Measurements from ENCODE around the gene ZNF407.

The ZNF407 gene

DNA sequence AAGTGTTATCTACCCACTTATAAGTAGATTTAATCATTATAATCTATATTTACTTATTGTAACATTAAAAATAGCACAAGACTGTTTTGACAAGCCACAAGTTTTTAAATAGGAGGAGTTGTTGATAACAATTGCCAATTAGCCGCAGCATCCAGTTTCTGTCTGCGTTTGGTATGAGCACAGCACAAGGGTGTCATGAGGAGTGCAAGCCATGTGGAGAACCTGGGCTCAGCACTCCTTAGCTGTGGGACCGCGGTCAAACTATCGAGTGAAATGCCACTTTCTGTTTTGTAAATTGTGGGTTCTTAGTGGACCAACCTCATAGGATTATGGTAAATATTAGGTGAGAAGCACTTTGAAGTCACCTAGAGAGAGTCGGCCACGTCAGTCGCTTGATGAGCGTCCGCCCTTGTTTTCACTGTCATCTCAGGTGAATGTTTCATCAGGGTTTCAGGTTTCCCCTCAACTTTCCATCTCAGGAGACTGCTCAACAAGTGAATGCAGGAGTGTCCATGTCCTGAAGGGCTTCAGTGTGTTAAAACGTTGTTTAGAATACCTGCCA is 294.5 kb downstream of the ZNF407 start:
- no peak for DNase-seq (ENCODE audit: low spot score)

GRCh38 chr18:74895686-74896085 is 298.0 kb downstream of the ZNF407 start:
- DNase-seq (ENCODE audit: low spot score), result no peak

DNA sequence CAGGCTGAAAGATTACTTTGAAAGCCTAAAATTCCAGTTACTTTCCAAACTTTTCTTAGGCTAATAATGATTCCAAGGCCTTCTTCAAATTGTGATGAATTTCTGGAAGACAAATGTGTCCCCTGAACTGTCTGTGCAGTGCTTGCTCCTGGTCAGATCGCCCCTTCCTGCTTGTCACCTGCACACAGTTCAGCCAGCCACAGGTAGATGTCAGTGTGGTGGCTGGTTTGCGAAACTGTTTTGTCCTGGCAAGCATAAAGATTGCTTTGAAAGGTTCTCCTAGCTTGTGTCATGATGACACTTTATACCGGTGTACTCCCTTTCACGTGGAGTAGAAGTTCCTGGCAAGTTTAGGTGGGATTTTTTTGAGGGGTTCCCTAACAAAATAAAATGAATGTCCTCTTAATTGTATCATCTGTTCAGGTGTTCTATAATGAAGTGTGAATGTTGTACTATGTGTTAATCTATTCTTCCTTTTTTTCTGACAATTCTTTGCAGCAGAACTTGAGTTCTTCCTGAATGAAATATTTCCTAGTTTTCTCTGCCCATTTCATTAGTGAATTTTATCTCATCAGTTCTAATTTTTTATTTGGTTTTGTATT is 298.8 kb downstream of the ZNF407 start:
- no peak for DNase-seq (ENCODE audit: low spot score)

DNA sequence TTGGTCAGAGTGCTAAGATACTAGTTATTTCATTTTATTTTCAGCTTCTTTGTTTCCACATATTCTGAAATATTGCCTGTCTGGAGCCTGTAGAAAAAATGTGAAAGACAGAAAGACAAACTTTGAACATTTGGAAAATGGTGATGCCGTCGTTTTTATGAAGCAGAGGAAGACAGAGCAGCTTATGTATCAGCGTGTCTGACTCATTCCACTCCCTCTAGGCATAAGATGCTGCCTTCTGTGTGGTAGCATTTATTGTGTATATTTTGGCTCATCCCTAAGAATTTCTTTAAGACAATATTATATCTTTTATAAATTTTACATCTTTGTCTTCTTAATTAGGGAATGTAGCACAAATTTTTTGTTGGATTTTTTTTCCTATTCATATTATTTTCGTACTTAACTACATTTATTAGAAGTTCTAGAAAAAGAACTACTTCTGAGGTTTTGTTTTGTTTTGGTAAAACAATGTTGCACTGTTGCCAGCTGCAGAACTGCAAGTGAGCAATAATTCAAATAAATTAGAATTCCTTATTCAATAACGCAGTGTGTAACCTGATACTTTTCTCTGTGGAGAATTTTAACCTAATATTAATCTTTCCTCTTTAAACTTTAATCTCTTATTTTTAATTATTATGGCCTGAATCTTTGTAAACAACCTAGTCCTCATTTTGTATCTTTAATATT is 300.4 kb downstream of the ZNF407 start:
- no peak for DNase-seq (ENCODE audit: low spot score)

DNA sequence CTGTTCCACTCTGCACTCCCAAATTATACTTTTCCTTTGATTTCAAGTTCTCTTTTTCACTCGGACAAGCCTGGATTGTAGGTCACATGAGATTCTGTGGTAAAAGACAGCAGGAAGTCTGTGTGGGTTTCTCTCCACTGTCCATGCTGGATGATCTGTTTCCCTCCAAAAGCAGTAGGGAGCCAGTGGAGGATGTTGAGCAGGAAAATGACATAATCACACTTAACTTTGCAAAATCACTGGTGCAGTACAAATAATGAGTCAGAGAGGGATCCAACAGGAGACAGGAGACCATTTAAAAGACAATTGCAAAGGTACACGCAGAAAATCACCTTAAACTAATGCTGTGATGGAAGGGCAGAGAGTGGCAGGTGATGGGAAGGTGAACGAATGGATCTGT is 301.3 kb downstream of the ZNF407 start:
- DNase-seq (ENCODE audit: low spot score), result no peak

GRCh38 chr18:74899554-74899953 is 301.9 kb downstream of the ZNF407 start:
- DNase-seq (ENCODE audit: low spot score), result no peak

- DNase-seq (ENCODE audit: low spot score), result no peak
Observed at GRCh38 chr18:74901362-74902146, 303.9 kb downstream of the ZNF407 start.

GRCh38 chr18:74902147-74902455 is 304.4 kb downstream of the ZNF407 start:
- no peak for DNase-seq (ENCODE audit: low spot score)

DNA sequence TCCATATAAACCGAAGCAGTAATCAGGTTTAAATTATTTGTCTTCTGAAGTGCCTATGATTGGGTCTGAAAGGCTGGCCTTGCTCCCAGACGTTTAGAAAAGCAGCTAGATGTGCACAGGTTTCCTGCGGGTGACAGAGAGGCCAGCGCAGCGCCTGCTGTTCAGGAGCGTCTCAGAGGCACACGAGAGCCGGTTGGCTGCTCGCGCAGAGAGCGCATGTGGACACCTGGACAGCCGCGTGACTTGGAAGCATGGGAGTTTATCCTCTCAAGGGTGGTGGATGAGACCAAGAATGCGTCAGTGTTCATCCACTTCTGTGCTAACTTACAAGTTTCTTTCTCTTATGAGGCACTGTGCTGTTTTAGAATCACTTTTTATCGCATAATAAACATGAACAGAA is 307.6 kb downstream of the ZNF407 start:
- DNase-seq (ENCODE audit: low spot score), result no peak

GRCh38 chr18:74906184-74906583 is 308.5 kb downstream of the ZNF407 start:
- DNase-seq (ENCODE audit: low spot score), result no peak

DNA sequence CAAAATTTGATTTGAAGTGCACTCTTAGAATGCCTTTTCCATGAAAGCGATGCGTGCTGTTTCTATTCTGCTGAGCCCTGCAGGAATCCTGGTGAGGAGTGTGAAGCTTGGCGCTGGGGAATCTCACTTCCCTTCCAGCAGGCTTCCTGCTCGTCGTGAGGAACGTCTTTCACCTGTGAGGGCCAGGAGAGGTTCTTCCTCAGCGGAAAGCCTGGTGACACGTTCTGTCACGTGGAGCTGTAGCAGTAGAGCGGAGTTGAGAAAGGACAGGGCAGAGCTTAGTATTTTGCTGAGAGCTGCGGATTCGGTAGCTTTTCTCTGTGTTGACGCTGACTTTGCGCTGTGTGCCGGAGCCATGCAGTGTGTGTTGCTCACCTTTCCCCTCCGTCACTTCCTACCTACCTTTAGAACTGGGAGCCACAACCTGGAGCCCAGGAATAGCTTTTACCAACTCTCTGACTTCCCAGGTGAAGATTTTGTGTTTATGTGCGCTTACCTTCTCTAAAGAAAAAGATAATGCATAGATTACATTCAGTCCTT is 316.5 kb downstream of the ZNF407 start:
- no peak for DNase-seq (ENCODE audit: low spot score)

- DNase-seq (ENCODE audit: low spot score), result no peak
Observed at GRCh38 chr18:74914648-74915047, 317.0 kb downstream of the ZNF407 start.

GRCh38 chr18:74916773-74917393 is 319.2 kb downstream of the ZNF407 start:
- DNase-seq (ENCODE audit: low spot score), result no peak

- no peak for DNase-seq (ENCODE audit: low spot score)
Observed at GRCh38 chr18:74918276-74918790, 320.7 kb downstream of the ZNF407 start.

- DNase-seq (ENCODE audit: low spot score), result no peak
Observed at GRCh38 chr18:74921057-74921820, 323.6 kb downstream of the ZNF407 start.

GRCh38 chr18:74926051-74926450 is 328.4 kb downstream of the ZNF407 start:
- no peak for DNase-seq (ENCODE audit: low spot score)

- no peak for DNase-seq (ENCODE audit: low spot score)
Observed at GRCh38 chr18:74928194-74928968, 330.7 kb downstream of the ZNF407 start.

DNA sequence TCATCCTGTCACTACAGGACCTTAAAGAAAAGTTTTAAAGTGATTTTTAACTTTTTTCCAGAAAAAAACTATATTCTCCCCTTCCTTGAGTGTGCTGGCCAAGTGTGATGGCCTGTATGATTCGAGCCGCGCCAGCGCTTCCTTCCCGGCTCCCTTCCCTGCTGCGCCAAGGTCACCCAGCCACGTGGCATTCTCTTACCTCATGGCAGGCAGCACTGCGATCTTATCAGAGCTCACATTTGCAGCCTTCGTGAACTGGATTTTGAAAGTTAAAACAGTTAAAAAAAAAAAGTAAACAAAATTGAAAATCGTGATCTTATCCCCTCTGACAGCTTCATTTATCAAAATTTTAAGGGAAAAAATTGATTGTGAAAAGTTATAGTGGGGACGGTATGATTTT is 331.4 kb downstream of the ZNF407 start:
- no peak for DNase-seq (ENCODE audit: low spot score)

GRCh38 chr18:74930616-74931015 is 332.9 kb downstream of the ZNF407 start:
- no peak for DNase-seq (ENCODE audit: low spot score)

- no peak for DNase-seq (ENCODE audit: low spot score)
Observed at GRCh38 chr18:74933930-74934329, 336.3 kb downstream of the ZNF407 start.

DNA sequence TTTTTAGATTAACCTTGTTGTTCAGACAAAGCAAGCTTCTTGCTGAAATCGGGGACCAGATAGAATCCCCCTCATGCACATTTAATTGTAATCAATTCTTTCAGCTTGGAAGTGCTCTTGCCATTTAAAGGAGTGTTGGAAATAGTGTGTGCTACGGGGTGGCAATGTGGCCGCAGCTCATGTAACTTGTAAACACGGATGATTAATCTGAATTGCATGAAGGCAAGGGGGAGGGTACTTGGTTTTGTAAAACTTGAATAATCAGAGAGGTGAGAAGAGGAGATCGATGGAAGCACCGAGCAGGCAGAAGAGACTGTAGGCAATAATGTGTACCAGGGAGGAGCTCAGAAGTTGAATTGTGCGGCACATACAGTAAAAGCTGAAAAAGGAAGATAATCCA is 337.8 kb downstream of the ZNF407 start:
- no peak for DNase-seq (ENCODE audit: low spot score)

All from hematopoietic multipotent progenitor cell treated with erythropoietin and hydrocortisone succinate and interleukin-3 and kit ligand, for 17 days (in vitro differentiated cells).